K562 (cell line): ENCODE data around the gene KIN. TPM values are rescaled to one million over a fixed set of nuclear protein-coding genes. Genes with fewer than 3 reads are reported as not detected.

ENCODE experiments used
- ATF7 ChIP-seq: fragments of 450-650 bp; IDR thresholded peaks from 2 replicates; pipeline ENCODE4 v1.7.1; 2014; ENCODE audit warnings: mild to moderate bottlenecking, moderate library complexity
- BRD9 ChIP-seq: fragments of 450-650 bp; IDR thresholded peaks from 2 replicates; pipeline ENCODE4 v1.6.1; 2018; ENCODE audit warnings: low read depth; ENCODE audit not compliant: partially characterized antibody
- ELF1 ChIP-seq: fragments of 200-800 bp; sonication (Bioruptor generic); IDR thresholded peaks from 2 replicates; pipeline ENCODE4 v1.6.1; 2016; ENCODE audit warnings: missing genetic modification characterization, missing compliant biosample characterization
- GATA2 ChIP-seq: sonication (generic); formaldehyde crosslinking; IDR thresholded peaks from 2 replicates; pipeline ENCODE4 v1.4.0; 2020; ENCODE audit warnings: mild to moderate bottlenecking, missing genetic modification reagents
- HMG20B ChIP-seq: fragments of 250-450 bp; sonication (Bioruptor Pico); IDR thresholded peaks from 2 replicates; pipeline ENCODE4 v1.5.0; 2021; ENCODE audit warnings: mild to moderate bottlenecking
- JUN ChIP-seq, 2 experiments: sonication (generic) in 1 of 2; formaldehyde crosslinking in 1 of 2; IDR thresholded peaks; 2 replicates each; pipeline versions ENCODE4 v1.6.1 to v1.8.0; 2012 to 2022; ENCODE audit warnings: borderline replicate concordance in 2 of 2, mild to moderate bottlenecking in 2 of 2, improper control_type of control experiment in 1 of 2, low read depth in 1 of 2, low read length in 1 of 2, missing genetic modification reagents in 1 of 2
- MXI1 ChIP-seq: IDR thresholded peaks from 2 replicates; pipeline ENCODE4 v1.6.1; 2011; ENCODE audit warnings: low read depth, mild to moderate bottlenecking, improper control_type of control experiment, low read length
- NR4A1 ChIP-seq, 2 experiments: fragments of 250-450 bp in 1 of 2; fragments of 450-650 bp in 1 of 2; sonication (Bioruptor Pico) in 1 of 2; IDR thresholded peaks; 2 replicates each; pipeline versions ENCODE4 v1.4.0 to v1.6.1; 2016 to 2020; ENCODE audit warnings: mild to moderate bottlenecking in 2 of 2, missing compliant biosample characterization in 1 of 2, missing genetic modification characterization in 1 of 2, moderate library complexity in 1 of 2
- PHF8 ChIP-seq: fragments of 200-600 bp; sonication (generic); IDR thresholded peaks from 2 replicates; pipeline ENCODE4 v1.6.1; 2012; ENCODE audit warnings: mixed run types, mild to moderate bottlenecking, inconsistent platforms, low read length, moderate library complexity, borderline replicate concordance
- RBM25 ChIP-seq: fragments of 200-400 bp; formaldehyde crosslinking; IDR thresholded peaks from 2 replicates; pipeline ENCODE4 v1.6.1; 2018; ENCODE audit warnings: low read length, low read depth, moderate library complexity; ENCODE audit not compliant: severe bottlenecking
- RFX5 ChIP-seq: IDR thresholded peaks from 2 replicates; pipeline ENCODE4 v1.6.1; 2011; ENCODE audit warnings: low read depth, mild to moderate bottlenecking, improper control_type of control experiment, low read length
- TGIF2 ChIP-seq: sonication (generic); formaldehyde crosslinking; IDR thresholded peaks from 2 replicates; pipeline ENCODE4 v1.8.1; 2022; ENCODE audit warnings: mild to moderate bottlenecking, missing genetic modification reagents, moderate library complexity
- ZEB2 ChIP-seq: fragments of 450-650 bp; IDR thresholded peaks from 2 replicates; pipeline ENCODE4 v1.6.1; 2016
- ZFP1 ChIP-seq: fragments of 450-650 bp; formaldehyde crosslinking; IDR thresholded peaks from 2 replicates; pipeline ENCODE4 v1.4.0; 2020; ENCODE audit warnings: mild to moderate bottlenecking, mixed read lengths
- ZNF507 ChIP-seq: conservative IDR thresholded peaks from 2 replicates; pipeline ENCODE4 v1.6.1; 2017; ENCODE audit warnings: missing genetic modification characterization, missing compliant biosample characterization
- polyA plus RNA-seq, 8 experiments: library from polyadenylated mRNA; depleted of rRNA in 4 of 8; stranded (reverse) in 5 of 8; unstranded in 3 of 8; fragments of >200 nt; fragmentation: Nextera tagmentation in 2 of 8; fragmentation: Illumina TruSeq in 1 of 8; extraction: Ambion mirVana in 2 of 8; extraction: Trizol in 1 of 8; gene quantifications; 2 replicates each; pipeline versions ENCODE4 v1.2.1 to v1.2.3, GENCODE V29; 2011 to 2014; ENCODE audit warnings: inconsistent platforms in 1 of 8, missing spikeins in 1 of 8
- total RNA-seq, 7 experiments: library from RNA; depleted of rRNA in 6 of 7; stranded (reverse); fragments of >200 nt in 6 of 7; fragmentation: Illumina TruSeq in 2 of 7; extraction: Trizol in 2 of 7; gene quantifications; 2 replicates each; pipeline versions ENCODE4 v1.2.1 to v1.2.3, GENCODE V29; 2011 to 2021; ENCODE audit warnings: low replicate concordance in 1 of 7
- TF ChIP-seq, protein P1 (sequence below): fragments of 450-650 bp; IDR thresholded peaks from 2 replicates; pipeline ENCODE4 v1.6.1; 2017; ENCODE audit warnings: mild to moderate bottlenecking, moderate library complexity
- TF ChIP-seq, protein P2 (sequence below): fragments of 450-650 bp; IDR thresholded peaks from 2 replicates; pipeline ENCODE4 v1.6.1; 2016; ENCODE audit warnings: borderline replicate concordance
- TF ChIP-seq, protein P3 (sequence below): fragments of 450-650 bp; formaldehyde crosslinking; IDR thresholded peaks from 2 replicates; pipeline ENCODE4 v1.4.0; 2022; ENCODE audit warnings: missing genetic modification characterization

The KIN gene
- total and polyA plus RNA-seq, 9 of the 15 experiments (the other 6 are each of a cell fraction or from before 2014, with no cell fraction given), result 11.7 to 35.6 (median 16.0) TPM

DNA sequence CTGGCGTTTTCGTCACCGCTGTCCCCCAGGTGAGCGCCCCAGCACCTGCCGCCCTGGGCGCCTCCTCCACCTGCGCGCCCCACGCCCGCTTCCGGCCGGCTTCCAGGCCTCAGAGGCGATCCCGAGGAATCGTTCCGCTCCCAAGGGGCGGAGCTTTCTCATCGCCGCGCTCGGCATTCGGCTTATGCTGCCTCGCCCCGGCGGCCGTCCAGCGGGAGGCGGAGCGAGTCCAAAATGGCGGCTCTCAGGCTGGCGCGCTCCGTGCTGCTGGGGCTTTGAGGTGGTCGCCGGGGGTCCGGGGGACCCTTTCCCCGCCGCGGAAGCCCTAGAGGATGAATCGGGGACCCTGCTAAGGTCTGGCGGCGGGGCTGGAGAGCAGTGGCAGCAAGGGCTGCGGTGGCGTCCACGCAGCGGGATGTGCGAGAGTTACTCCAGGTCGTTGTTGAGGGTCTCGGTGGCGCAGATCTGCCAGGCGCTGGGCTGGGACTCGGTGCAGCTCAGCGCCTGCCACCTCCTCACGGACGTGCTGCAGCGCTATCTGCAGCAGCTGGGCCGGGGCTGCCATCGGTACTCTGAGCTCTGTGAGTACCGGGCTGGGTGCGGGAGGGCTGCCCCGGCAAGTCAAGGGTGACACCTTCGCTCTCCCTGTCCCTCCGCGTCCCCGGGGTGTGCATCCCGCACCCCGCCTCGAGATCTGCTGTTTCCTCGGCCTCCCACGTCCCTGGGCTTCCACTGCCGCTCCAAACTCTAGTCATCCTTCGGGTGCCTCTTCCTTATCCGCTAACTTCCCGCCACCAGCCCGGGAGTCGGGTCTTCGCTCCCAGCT is 30.7 kb upstream of the KIN start, which contains the start of gene TAF3 (continued):
- TF ChIP-seq HMG20B (CRISPR knock-in tag) (no peak), JUN (IDR thresholded peaks at IDR 0.05; ENCODE audit: borderline replicate concordance, low read depth, low read length) (0 out of 2 replicates have a peak, but pooled peaks have one; percentile 39), JUN (CRISPR knock-in tag; IDR thresholded peaks at IDR 0.05; ENCODE audit: borderline replicate concordance) (no peak), RFX5 (no peak), ELF1 (peak; percentile 89), ATF7 (peak; percentile 81), TGIF2 (CRISPR knock-in tag) (peak; percentile 61; the same call in 1 of the 2 replicates), NR4A1 (CRISPR knock-in tag; IDR thresholded peaks at IDR 0.05) (no peak), NR4A1 (tag; IDR thresholded peaks at IDR 0.05) (no peak), GATA2 (no peak), ZFP1 (CRISPR knock-in tag) (no peak), MXI1 (no peak), PHF8 (peak; percentile 98; the same call in 1 of the 2 replicates), BRD9 (no peak), RBM25 (no peak), ZNF507 (tag) (no peak), ZEB2 (peak; percentile 99)
- TF ChIP-seq, protein P1, sequence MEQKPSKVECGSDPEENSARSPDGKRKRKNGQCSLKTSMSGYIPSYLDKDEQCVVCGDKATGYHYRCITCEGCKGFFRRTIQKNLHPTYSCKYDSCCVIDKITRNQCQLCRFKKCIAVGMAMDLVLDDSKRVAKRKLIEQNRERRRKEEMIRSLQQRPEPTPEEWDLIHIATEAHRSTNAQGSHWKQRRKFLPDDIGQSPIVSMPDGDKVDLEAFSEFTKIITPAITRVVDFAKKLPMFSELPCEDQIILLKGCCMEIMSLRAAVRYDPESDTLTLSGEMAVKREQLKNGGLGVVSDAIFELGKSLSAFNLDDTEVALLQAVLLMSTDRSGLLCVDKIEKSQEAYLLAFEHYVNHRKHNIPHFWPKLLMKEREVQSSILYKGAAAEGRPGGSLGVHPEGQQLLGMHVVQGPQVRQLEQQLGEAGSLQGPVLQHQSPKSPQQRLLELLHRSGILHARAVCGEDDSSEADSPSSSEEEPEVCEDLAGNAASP, result no peak
- TF ChIP-seq, protein P2, sequence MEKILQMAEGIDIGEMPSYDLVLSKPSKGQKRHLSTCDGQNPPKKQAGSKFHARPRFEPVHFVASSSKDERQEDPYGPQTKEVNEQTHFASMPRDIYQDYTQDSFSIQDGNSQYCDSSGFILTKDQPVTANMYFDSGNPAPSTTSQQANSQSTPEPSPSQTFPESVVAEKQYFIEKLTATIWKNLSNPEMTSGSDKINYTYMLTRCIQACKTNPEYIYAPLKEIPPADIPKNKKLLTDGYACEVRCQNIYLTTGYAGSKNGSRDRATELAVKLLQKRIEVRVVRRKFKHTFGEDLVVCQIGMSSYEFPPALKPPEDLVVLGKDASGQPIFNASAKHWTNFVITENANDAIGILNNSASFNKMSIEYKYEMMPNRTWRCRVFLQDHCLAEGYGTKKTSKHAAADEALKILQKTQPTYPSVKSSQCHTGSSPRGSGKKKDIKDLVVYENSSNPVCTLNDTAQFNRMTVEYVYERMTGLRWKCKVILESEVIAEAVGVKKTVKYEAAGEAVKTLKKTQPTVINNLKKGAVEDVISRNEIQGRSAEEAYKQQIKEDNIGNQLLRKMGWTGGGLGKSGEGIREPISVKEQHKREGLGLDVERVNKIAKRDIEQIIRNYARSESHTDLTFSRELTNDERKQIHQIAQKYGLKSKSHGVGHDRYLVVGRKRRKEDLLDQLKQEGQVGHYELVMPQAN, result peak; percentile 88; the same call in 1 of the 2 replicates
- TF ChIP-seq, protein P3, sequence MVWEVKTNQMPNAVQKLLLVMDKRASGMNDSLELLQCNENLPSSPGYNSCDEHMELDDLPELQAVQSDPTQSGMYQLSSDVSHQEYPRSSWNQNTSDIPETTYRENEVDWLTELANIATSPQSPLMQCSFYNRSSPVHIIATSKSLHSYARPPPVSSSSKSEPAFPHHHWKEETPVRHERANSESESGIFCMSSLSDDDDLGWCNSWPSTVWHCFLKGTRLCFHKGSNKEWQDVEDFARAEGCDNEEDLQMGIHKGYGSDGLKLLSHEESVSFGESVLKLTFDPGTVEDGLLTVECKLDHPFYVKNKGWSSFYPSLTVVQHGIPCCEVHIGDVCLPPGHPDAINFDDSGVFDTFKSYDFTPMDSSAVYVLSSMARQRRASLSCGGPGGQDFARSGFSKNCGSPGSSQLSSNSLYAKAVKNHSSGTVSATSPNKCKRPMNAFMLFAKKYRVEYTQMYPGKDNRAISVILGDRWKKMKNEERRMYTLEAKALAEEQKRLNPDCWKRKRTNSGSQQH (CRISPR knock-in tag), result no peak
